Astrocyte of the hippocampus (primary cell): ENCODE results near the gene PHIP.
"Not testable (repeated sequence)": the region's sequence is repeated elsewhere in the genome, so short reads cannot be mapped to it uniquely, and the experiment has no call there.

Experiments
- DNase-seq: peaks from one replicate; pipeline ENCODE4 v3.0.0; 2011; ENCODE audit warnings: low read depth, low spot score

PHIP gene

GRCh38 chr6:79078075-79078969 lies at the start of gene PHIP:
TSS of gene PHIP (minus strand) at chr6:79078254. CDS start at chr6:79078068, 186 bp downstream.
- peak; percentile 98 for DNase-seq

- no peak for DNase-seq
Observed at GRCh38 chr6:79127660-79128059, 49.6 kb upstream of the PHIP start.

GRCh38 chr6:79119217-79119616 lies 41.2 kb upstream of the PHIP start:
- no peak for DNase-seq

- DNase-seq, result no peak
Observed at GRCh38 chr6:79117752-79118151, 39.7 kb upstream of the PHIP start.

- DNase-seq, result no peak
Observed at GRCh38 chr6:79115553-79116182, 37.6 kb upstream of the PHIP start.

- DNase-seq, result no peak
Observed at GRCh38 chr6:79111549-79111948, 33.5 kb upstream of the PHIP start.

GRCh38 chr6:79101164-79101563 lies 23.1 kb upstream of the PHIP start:
- no peak for DNase-seq

- no peak for DNase-seq
Observed at GRCh38 chr6:79100304-79100703, 22.2 kb upstream of the PHIP start.

GRCh38 chr6:79094938-79095337 lies 16.9 kb upstream of the PHIP start:
- no peak for DNase-seq

- not testable (repeated sequence) for DNase-seq
Observed at GRCh38 chr6:79091801-79092200, 13.7 kb upstream of the PHIP start.

GRCh38 chr6:79089552-79090404 lies 11.7 kb upstream of the PHIP start:
- DNase-seq, result no peak

- DNase-seq, result no peak
Observed at GRCh38 chr6:79084693-79085092, 6.6 kb upstream of the PHIP start.

- DNase-seq, result no peak
Observed at GRCh38 chr6:79082304-79082703, 4.2 kb upstream of the PHIP start.

GRCh38 chr6:79081663-79082062 lies 3.6 kb upstream of the PHIP start:
- DNase-seq, result no peak

- peak; percentile 59 for DNase-seq
Observed at GRCh38 chr6:79079561-79080041, 1.5 kb upstream of the PHIP start.

- no peak for DNase-seq
Observed at GRCh38 chr6:79077715-79078074, 359 bp downstream of the PHIP start.

- DNase-seq, result peak; percentile 99
Observed at GRCh38 chr6:79076782-79077641, 1.0 kb downstream of the PHIP start.

GRCh38 chr6:79076160-79076559 lies 1.9 kb downstream of the PHIP start:
- DNase-seq, result peak; percentile 38

GRCh38 chr6:79073888-79074287 lies 4.2 kb downstream of the PHIP start:
- peak; percentile 30 for DNase-seq

- DNase-seq, result no peak
Observed at GRCh38 chr6:79072640-79073181, 5.3 kb downstream of the PHIP start.

- no peak for DNase-seq
Observed at GRCh38 chr6:79071547-79071946, 6.5 kb downstream of the PHIP start.
